ENCODE measurements around the gene DPF3. TPM values are rescaled to one million over a fixed set of nuclear protein-coding genes. Genes with fewer than 3 reads are reported as not detected.

Gene DPF3
- total and polyA plus RNA-seq, 2 of the 13 experiments (the other 11 are each of a cell fraction or from before 2014, with no cell fraction given), result 0.09 to 0.60 TPM

GRCh38 chr14:72926292-72927028, 32.6 kb upstream of the DPF3 start, which contains the start of gene DCAF4 (continued):
- TF ChIP-seq POLR2G (IDR thresholded peaks at IDR 0.05; ENCODE audit: low read depth, low read length) (peak; percentile 80), BCLAF1 (IDR thresholded peaks at IDR 0.05) (no peak), MAF1 (CRISPR knock-in tag; IDR thresholded peaks at IDR 0.05; ENCODE audit: borderline replicate concordance) (no peak), CCDC6 (CRISPR knock-in tag; IDR thresholded peaks at IDR 0.05) (0 out of 2 replicates have a peak, but pooled peaks have one; percentile 35), ZNF557 (CRISPR knock-in tag; IDR thresholded peaks at IDR 0.05) (no peak), MAZ (IDR thresholded peaks at IDR 0.05; ENCODE audit: borderline replicate concordance, low read depth, low read length) (no peak; the same call in 1 of the 2 replicates), MAZ (CRISPR knock-in tag; IDR thresholded peaks at IDR 0.05; ENCODE audit: low read depth) (no peak), NCOA1 (CRISPR knock-in tag; IDR thresholded peaks at IDR 0.05) (no peak), NFAT5 (CRISPR knock-in tag; IDR thresholded peaks at IDR 0.05) (no peak), ARID3A (IDR thresholded peaks at IDR 0.05; ENCODE audit: low read depth, low read length) (peak; percentile 19; the same call in 1 of the 2 replicates), PBX2 (CRISPR knock-in tag; IDR thresholded peaks at IDR 0.05) (peak; percentile 94), ZNF572 (CRISPR knock-in tag; IDR thresholded peaks at IDR 0.05) (no peak), SPEN (CRISPR knock-in tag; IDR thresholded peaks at IDR 0.05; ENCODE audit: low read depth) (peak; percentile 26; the same call in 1 of the 2 replicates), ZNF121 (CRISPR knock-in tag; IDR thresholded peaks at IDR 0.05) (no peak), HOMEZ (CRISPR knock-in tag; IDR thresholded peaks at IDR 0.05; ENCODE audit: low read depth) (0 out of 2 replicates have a peak, but pooled peaks have one; percentile 6), KLF12 (CRISPR knock-in tag; IDR thresholded peaks at IDR 0.05; ENCODE audit: borderline replicate concordance) (peak; percentile 23; the same call in 1 of the 2 replicates)
